MCF 10A (cell line): ENCODE results near the gene TMOD1. TPM values are rescaled to one million over a fixed set of nuclear protein-coding genes. Genes with fewer than 3 reads are reported as not detected.

Experiments
- BruUV-seq: library from RNA; stranded (reverse); fragments of 400-500 nt; replicated peaks from 2 replicates; lab custom pipeline; 2021; lab: Mats Ljungman, UMichigan
- CTCF ChIA-PET: fragments of 300-600 bp; sonication (Branson Sonifier 250); formaldehyde crosslinking; extraction: SDS; loops from one replicate; lab custom pipeline; 2021; ENCODE audit warnings: antibody characterized with exemption, inconsistent platforms; lab: Yijun Ruan, JAX
- POLR2A ChIA-PET: fragments of 300-600, 350-650 bp; sonication (Branson Sonifier 250); formaldehyde crosslinking; extraction: SDS; loops from one replicate; lab custom pipeline; 2020; ENCODE audit warnings: antibody characterized with exemption, inconsistent platforms; lab: Yijun Ruan, JAX
- DNase-seq: peaks from one replicate; pipeline ENCODE4 v3.0.0-alpha.2; 2018; ENCODE audit not compliant: unreplicated experiment
- H3K27ac Mint-ChIP-seq: one replicate; pipeline ENCODE4 v1.8.0; 2022; ENCODE audit warnings: mild to moderate bottlenecking, low read depth, mixed read lengths; ENCODE audit not compliant: unreplicated experiment
- H3K27me3 Mint-ChIP-seq: one replicate; pipeline ENCODE4 v1.8.0; 2022; ENCODE audit warnings: mixed read lengths; ENCODE audit not compliant: insufficient read depth, unreplicated experiment
- H3K36me3 Mint-ChIP-seq: one replicate; pipeline ENCODE4 v1.8.0; 2022; ENCODE audit warnings: mild to moderate bottlenecking, moderate library complexity, mixed read lengths; ENCODE audit not compliant: insufficient read depth, unreplicated experiment
- H3K4me1 Mint-ChIP-seq: one replicate; pipeline ENCODE4 v1.8.0; 2022; ENCODE audit warnings: mixed read lengths; ENCODE audit not compliant: insufficient read depth, unreplicated experiment
- H3K4me3 Mint-ChIP-seq: one replicate; pipeline ENCODE4 v1.8.0; 2022; ENCODE audit warnings: mild to moderate bottlenecking, moderate library complexity, mixed read lengths; ENCODE audit not compliant: unreplicated experiment
- H3K9me3 Mint-ChIP-seq: one replicate; pipeline ENCODE4 v1.8.0; 2022; ENCODE audit warnings: mixed read lengths; ENCODE audit not compliant: unreplicated experiment
- CTCF ChIP-seq: fragments of 200-600 bp; IDR thresholded peaks from one replicate; pipeline ENCODE4 v1.8.0; 2022; ENCODE audit warnings: antibody characterized with exemption, mild to moderate bottlenecking; ENCODE audit not compliant: unreplicated experiment
- intact Hi-C: fragments of 100-400 bp; cut with micrococcal nuclease; formaldehyde crosslinking; loops from 2 replicates; pipeline ENCODE4 v1.14.1; 2022
- total RNA-seq: library from RNA; stranded (reverse); gene quantifications from 2 replicates; pipeline ENCODE4 v1.2.3, GENCODE V29; 2022

Gene TMOD1
- total RNA-seq, 1 experiment from 2014 or later, result 0.26 TPM

GRCh38 chr9:97504381-97505216 lies 3.1 kb downstream of the TMOD1 start:
- no peak for DNase-seq
- TF ChIP-seq CTCF, result no peak
- Mint-ChIP-seq H3K27me3 (peaks cover 14% of the 10 kb centered on the region), H3K4me1 (no peaks in the 10 kb centered on the region), H3K9me3 (no peaks in the 10 kb centered on the region), H3K4me3 (no peak overlapping the region), H3K36me3 (no peaks in the 10 kb centered on the region), H3K27ac (no peak overlapping the region)
- ChIA-PET CTCF (interaction anchor here (1.0 to 6.2 kb wide), 2 partner anchors 36 to 94 kb away, joined by 3 to 34 read pairs; no protein-coding TSS in a partner anchor), POLR2A (interaction anchor here (0.6 kb wide), 1 partner anchor 163 kb away, joined by 4 read pairs; no protein-coding TSS in a partner anchor)
- intact Hi-C loops, result no loop called here
- BruUV-seq, result no TSS peak

GRCh38 chr9:97505845-97506244 lies 4.4 kb downstream of the TMOD1 start:
- TF ChIP-seq CTCF, result no peak
- ChIA-PET CTCF (interaction anchor here (0.9 to 2.6 kb wide), 4 partner anchors 37 to 109 kb away, joined by 3 to 16 read pairs (median 4); no protein-coding TSS in a partner anchor), POLR2A (no interaction called here)
- no peaks in the 10 kb centered on the region for H3K36me3 Mint-ChIP-seq
- BruUV-seq, result no TSS peak
- H3K4me3 Mint-ChIP-seq, result no peak overlapping the region
- H3K27me3 Mint-ChIP-seq, result peaks cover 2% of the 10 kb centered on the region
- no peak for DNase-seq
- no peaks in the 10 kb centered on the region for H3K9me3 Mint-ChIP-seq
- H3K27ac Mint-ChIP-seq, result no peak overlapping the region
- H3K4me1 Mint-ChIP-seq, result peaks cover 4% of the 10 kb centered on the region
- intact Hi-C loops, result no loop called here

- ChIA-PET CTCF (interaction anchor here (0.7 to 2.6 kb wide), 6 partner anchors 15 to 109 kb away, joined by 3 to 16 read pairs (median 4); no protein-coding TSS in a partner anchor), POLR2A (no interaction called here)
- no peak for TF ChIP-seq CTCF
These were observed 4.8 kb downstream of the TMOD1 start for GRCh38 chr9:97506306-97506705.

GRCh38 chr9:97506787-97507186 lies 5.3 kb downstream of the TMOD1 start:
- Mint-ChIP-seq H3K36me3 (peaks cover 2% of the 10 kb centered on the region), H3K27me3 (no peaks in the 10 kb centered on the region), H3K27ac (no peak overlapping the region), H3K9me3 (no peaks in the 10 kb centered on the region), H3K4me1 (peaks cover 13% of the 10 kb centered on the region), H3K4me3 (no peak overlapping the region)
- ChIA-PET POLR2A (no interaction called here), CTCF (interaction anchor here (0.7 to 2.6 kb wide), 5 partner anchors 14 to 108 kb away, joined by 3 to 16 read pairs (median 4); no protein-coding TSS in a partner anchor)
- no TSS peak for BruUV-seq
- intact Hi-C loops, result no loop called here
- DNase-seq, result no peak
- no peak for TF ChIP-seq CTCF

More at GRCh38 chr9:97506306-97506705, 4.8 kb downstream of the TMOD1 start:
- peaks cover 9% of the 10 kb centered on the region for H3K4me1 Mint-ChIP-seq
- intact Hi-C loops, result no loop called here
- no peaks in the 10 kb centered on the region for H3K9me3 Mint-ChIP-seq
- H3K27ac Mint-ChIP-seq, result no peak overlapping the region
- BruUV-seq, result no TSS peak
- no peaks in the 10 kb centered on the region for H3K27me3 Mint-ChIP-seq
- no peak for DNase-seq
- no peak overlapping the region for H3K4me3 Mint-ChIP-seq
- no peaks in the 10 kb centered on the region for H3K36me3 Mint-ChIP-seq
